ENCODE data around the gene AJUBA.
A peak's percentile ranks its signal among the peaks of the same experiment; 100 is the strongest.

Gene AJUBA

GRCh38 chr14:22982477-22983245 is at the start of gene AJUBA:
AJUBA (minus strand) TSS chr14:22982551; CDS start chr14:22982266, 285 bp downstream.
- DNase-seq (ENCODE audit: low read depth), result peak; percentile 86
- peak within 1 kb of the TSS; percentile 91 for H3K4me3 ChIP-seq (ENCODE audit: low read depth, low read length)
- TF ChIP-seq, protein P1, sequence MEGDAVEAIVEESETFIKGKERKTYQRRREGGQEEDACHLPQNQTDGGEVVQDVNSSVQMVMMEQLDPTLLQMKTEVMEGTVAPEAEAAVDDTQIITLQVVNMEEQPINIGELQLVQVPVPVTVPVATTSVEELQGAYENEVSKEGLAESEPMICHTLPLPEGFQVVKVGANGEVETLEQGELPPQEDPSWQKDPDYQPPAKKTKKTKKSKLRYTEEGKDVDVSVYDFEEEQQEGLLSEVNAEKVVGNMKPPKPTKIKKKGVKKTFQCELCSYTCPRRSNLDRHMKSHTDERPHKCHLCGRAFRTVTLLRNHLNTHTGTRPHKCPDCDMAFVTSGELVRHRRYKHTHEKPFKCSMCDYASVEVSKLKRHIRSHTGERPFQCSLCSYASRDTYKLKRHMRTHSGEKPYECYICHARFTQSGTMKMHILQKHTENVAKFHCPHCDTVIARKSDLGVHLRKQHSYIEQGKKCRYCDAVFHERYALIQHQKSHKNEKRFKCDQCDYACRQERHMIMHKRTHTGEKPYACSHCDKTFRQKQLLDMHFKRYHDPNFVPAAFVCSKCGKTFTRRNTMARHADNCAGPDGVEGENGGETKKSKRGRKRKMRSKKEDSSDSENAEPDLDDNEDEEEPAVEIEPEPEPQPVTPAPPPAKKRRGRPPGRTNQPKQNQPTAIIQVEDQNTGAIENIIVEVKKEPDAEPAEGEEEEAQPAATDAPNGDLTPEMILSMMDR (IDR thresholded peaks at IDR 0.05; ENCODE audit: low read depth, low read length, missing control alignments), result no peak
- in situ Hi-C loops (cut with HindIII; ENCODE audit: low sequenced_read_pairs), result no loop called here

DNA sequence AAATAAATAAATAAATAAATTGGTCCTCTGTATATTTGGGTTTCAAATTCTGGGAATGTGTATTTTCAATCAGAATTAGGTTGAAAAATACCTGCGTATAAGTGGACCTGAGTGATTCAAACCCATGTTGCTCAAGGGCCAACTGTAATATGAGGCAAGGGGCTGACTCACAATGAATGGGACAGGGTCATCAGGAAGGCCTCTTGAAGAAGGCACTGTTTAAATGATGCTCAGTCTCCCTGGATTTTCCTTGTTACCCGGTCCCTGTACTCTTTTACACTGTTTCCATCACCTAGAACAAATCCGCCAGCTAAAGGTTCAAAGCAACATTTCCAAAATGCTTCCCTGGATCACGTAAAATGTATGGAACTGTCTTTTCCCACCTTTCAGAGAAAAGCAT is 48.6 kb upstream of the AJUBA start:
- no peak overlapping the region for H3K4me3 ChIP-seq (ENCODE audit: low read depth, low read length)
- TF ChIP-seq, protein P1 (IDR thresholded peaks at IDR 0.05; ENCODE audit: low read depth, low read length, missing control alignments), result no peak
- in situ Hi-C loops (cut with HindIII; ENCODE audit: low sequenced_read_pairs), result no loop called here
- DNase-seq (ENCODE audit: low read depth), result no peak

GRCh38 chr14:23028799-23029198 is 46.4 kb upstream of the AJUBA start:
- no peak overlapping the region for H3K4me3 ChIP-seq (ENCODE audit: low read depth, low read length)
- TF ChIP-seq, protein P1 (IDR thresholded peaks at IDR 0.05; ENCODE audit: low read depth, low read length, missing control alignments), result no peak
- in situ Hi-C loops (cut with HindIII; ENCODE audit: low sequenced_read_pairs), result no loop called here
- no peak for DNase-seq (ENCODE audit: low read depth)

- in situ Hi-C loops (cut with HindIII; ENCODE audit: low sequenced_read_pairs), result no loop called here
- H3K4me3 ChIP-seq (ENCODE audit: low read depth, low read length), result no peak overlapping the region
- TF ChIP-seq, protein P1 (IDR thresholded peaks at IDR 0.05; ENCODE audit: low read depth, low read length, missing control alignments), result no peak
- no peak for DNase-seq (ENCODE audit: low read depth)
Measured at GRCh38 chr14:23025151-23025814, 42.9 kb upstream of the AJUBA start.

DNA sequence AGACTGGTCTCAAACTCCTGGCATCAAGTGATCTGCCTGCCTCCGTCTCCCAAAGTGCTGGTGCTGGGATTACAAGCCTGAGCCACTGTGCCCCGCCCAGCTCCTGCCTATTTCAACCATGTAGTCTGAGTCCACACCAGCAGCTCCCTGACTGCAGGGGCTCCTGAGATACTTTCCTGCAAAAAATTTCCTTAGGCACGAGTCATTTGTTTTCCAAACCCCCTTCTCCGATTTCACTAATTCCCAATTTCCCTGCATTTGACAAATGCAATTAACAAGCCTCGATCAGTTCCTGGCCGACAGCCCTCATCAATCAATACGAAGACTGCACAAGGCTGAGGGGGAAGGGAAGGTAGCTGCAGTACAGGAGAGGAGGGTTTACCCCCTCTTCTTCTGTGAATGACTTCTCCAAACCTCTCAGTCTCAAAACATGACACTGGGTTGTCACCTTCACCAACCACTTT is 42.3 kb upstream of the AJUBA start:
- TF ChIP-seq, protein P1 (IDR thresholded peaks at IDR 0.05; ENCODE audit: low read depth, low read length, missing control alignments), result no peak
- in situ Hi-C loops (cut with HindIII; ENCODE audit: low sequenced_read_pairs), result no loop called here
- no peak for DNase-seq (ENCODE audit: low read depth)
- H3K4me3 ChIP-seq (ENCODE audit: low read depth, low read length), result no peak overlapping the region

DNA sequence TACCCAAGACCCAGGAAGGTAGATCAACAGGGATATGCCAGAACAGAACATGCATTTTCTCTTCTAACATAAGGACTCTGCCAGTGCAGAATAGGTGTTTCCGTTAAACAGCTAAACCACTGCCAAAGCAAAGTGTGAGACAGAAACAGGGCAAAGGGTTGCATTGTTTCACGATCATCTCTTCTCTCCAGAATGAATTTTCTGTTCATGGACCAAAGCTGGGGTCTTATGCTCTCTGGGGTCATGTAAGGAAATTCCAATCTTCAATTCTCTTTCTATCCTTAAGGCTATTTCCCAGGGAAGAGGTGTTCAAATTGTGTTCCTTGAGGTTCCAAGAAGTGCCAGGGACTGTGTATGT is 41.4 kb upstream of the AJUBA start:
- DNase-seq (ENCODE audit: low read depth), result no peak
- TF ChIP-seq, protein P1 (IDR thresholded peaks at IDR 0.05; ENCODE audit: low read depth, low read length, missing control alignments), result no peak
- in situ Hi-C loops (cut with HindIII; ENCODE audit: low sequenced_read_pairs), result no loop called here

More for the DNA sequence above, 41.4 kb upstream of the AJUBA start:
- H3K4me3 ChIP-seq (ENCODE audit: low read depth, low read length), result no peak overlapping the region

Measured in astrocyte of the cerebellum (primary cell).